Superior temporal gyrus (tissue), 1 donor: ENCODE data around the gene GSTM3.
A peak's percentile ranks its signal among the peaks of the same experiment; 100 is the strongest.
"Not testable (repeated sequence)": the region's sequence is repeated elsewhere in the genome, so short reads cannot be mapped to it uniquely, and the experiment has no call there.

ENCODE experiments used
- DNase-seq: peaks from one replicate; pipeline ENCODE4 v3.0.0-alpha.2; 2016; ENCODE audit errors: extremely low spot score

GSTM3 gene

DNA sequence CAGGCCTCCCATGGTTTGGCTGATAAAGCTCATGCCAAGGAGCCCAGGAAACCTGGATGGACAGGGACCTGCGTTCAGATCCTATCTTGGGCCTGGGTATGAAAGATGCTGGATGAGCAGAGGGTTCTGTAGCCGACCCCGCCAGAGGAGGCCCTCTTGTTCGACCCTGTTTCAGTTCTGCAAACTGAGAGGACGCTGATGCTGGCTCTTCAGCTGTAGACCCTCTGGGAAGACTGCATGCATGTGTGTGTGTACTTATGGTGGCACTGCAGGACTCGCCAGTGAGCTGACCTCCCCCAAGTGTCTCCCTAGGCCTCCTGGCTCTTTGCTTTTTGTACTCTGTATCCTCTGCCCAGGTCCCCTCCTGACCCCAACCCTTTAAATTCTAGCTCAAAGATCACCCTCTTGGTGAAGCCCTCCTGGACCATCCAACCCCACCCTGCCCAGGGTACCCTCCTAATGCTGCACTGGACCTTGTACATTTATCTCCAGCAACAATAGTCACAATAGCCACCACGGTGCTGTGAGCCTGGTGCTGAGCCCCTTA, 21.3 kb upstream of the GSTM3 start:
- no peak for DNase-seq

DNA sequence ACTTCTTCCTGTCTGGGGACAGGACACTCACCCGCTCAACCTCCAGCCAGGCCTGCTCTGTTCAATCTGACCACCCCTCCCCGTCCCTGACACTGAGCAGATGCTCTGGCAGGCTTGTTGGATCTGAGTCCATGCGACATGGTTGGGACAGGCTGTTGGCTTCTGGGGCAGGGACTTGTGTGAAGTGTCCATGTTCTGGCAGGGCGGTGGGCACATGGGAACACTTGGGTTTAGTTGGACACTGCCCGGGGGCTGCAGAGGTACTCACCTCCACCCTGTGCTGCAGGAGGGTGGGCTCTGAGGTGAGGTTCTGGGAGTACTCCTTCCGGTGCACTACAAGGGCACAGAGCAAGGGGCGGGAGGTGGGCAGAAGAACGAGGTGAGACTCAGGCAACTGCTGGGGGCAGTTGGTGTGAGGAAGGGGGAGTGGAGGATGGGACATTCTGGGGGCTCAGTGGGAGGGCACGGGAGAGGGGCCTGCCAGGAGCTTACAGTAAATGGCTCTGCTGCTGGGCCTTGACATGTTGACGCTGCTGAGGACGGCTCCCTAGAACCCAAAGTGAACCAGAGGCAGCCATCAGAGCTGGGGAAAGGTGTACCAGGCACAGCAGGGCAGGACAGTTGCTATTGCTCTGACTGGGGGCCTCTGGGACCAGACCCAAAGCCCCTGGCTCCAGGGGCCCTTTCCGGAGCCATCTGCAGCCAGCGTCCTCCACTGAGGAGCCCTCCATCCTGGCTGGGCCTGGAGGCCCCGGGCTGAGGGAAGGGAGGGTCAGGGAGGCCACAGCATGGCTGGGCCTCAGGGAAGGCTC, 20.6 kb upstream of the GSTM3 start:
- no peak for DNase-seq

DNA sequence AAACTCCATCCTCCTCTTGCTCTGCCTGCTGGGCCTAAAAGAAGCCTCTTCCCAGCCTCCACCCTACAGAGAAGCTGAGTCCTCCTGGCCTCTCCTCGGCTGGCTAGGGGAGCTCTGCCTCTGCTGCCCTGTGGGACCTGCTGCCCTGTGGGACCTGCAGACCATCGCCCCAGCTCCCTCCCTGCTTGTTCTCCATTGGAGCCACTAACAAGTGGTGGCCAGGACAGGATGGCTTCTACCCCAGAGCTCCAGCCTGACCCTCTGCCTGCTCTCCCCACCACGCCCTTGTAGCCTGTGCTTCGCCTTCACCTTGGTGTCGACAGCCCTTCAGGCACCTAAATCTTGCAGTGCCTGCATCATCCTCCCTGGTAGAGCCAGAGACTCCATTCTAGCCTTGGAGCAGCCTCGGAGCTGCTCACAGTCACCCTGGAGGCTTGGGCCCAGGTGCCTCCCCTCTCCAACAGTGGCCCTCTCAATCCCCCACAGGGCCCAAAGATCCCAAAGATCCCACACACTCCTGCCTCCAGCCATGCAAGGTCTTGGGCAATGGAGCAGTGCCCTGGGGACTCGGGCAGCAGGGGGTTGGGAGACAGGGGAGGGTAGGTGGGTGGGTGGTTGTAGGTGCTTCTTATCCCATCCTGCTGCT, 19.9 kb upstream of the GSTM3 start:
- no peak for DNase-seq

DNA sequence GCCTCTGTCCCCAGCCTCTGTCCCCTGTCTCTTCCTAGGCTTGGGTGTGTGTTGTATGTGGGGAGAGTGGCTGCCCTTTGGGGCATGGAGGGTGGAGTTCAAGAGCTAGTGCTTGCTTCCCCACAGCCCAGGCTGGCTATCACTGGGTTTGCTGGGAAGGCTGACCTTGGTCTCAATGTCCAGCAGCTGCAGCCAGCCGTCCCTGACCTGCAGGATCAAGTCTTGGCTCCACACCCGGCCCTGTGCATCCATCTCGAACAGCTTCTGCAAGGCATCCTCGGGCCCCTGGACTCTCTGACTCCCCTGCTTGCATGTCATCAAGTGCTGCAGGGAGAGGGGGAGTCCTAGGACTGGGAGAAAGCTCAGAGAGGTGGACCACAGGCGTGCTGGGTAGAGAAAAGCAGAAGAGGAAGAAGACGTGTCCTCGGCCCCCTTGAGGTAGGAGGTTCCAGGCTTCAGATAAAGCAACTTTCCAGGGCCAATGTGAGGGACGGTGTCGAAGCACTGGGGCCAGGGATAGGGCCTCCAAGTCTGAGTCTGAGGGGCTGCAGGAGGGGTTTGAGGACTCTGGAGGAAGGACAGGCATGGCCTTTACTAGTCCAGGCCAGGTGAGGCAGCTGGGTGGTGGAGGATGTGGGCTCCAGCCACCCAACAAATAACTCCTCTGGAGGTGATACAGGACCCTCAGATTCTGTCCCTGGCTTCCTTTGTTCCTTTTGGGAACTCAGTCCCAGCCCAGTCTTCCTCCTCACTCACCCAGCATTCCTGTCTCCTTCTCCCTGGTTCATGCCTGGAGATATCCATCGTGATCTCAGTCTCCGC, 18.9 kb upstream of the GSTM3 start:
- DNase-seq = no peak

DNA sequence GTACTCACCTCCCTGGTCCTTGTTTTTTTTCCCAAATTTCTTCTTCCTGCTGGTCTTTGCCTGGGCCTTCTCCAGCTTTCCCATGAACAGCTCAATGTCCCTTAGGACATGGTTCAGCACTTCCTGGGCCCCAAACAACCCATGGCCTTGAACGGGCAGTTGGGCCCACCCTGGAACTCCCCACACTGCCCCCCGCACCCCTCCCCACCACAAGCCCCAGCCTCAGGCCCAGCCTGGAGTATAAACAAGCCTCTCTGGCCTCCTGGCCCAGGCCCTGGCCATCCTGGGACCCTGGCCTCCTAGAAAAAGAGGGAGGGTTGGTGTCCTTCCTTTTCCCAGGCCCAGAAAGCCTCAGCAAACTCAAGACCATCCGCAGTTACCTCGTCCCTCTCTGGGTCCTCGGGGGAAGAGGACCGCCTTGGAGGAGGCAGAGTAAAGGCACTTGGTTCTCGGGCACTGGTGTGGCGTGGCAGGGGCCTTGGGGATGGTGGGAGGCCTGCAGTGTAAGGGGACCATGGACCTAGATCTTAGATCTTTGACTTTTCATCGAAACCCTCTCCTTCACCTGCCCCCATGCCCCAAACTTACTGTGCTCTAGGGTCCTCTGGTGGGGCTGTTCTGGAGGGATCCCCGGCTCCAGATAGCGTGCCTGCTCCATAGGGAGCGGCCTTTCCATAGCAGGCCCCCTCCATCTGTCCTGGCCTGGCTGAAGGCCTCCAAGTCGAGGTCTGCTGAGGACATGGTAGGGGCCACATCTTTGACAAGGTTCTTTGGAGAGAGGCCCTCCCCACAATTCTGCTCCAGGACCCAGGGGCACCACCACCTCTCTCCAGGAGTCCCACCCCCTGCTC, 17.3 kb upstream of the GSTM3 start:
- no peak for DNase-seq

DNA sequence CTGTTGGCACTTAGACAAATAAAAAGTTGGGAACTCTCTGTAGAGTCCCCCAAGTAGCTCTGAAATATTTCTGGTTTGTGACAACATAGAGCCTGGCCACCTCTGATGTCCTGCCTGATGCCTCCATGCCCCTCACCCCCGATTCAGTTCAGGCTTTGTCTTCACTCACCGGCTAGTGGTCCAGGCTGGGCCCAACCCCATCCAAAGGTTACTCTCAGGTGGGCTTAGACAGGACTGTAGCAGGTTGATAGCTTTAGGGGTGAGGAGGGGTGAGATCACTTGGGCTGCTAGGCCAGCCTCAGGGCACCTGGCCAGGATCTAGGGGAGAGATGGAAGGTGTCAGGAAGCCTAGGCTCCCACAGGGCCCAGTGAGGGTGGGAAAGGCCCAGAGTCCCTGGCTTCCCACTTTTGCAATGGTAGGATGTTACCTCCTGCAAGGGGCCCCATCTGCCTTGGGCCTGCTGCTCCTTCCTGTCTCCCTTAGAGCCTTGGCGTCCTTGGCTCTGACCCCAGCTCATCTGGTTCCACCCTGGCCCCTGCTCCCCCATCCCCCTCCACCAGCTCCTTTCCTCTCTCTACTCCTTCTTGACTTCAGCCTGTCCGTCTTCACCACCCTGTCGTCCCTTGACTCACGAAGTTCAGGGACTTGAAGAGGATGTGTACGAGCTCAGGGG, 16.1 kb upstream of the GSTM3 start:
- no peak for DNase-seq

DNA sequence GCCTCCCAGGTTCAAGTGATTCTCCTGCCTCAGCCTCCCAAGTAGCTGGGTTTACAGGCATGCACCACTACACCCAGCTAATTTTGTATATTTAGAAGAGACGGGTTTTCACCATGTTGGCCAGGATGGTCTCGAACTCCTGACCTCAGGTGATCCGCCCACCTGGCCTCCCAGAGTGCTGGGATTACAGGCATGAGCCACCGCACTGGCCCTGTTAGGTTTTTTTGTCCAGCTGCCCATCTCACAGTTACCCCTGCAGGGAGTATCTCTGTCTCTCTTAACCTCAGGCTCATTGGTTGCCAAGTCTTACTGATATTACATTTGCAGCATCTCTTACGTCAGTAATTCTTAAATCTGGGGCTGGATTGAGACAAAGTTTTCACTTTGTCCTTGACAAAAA, 15.5 kb upstream of the GSTM3 start:
- not testable (repeated sequence) for DNase-seq

DNA sequence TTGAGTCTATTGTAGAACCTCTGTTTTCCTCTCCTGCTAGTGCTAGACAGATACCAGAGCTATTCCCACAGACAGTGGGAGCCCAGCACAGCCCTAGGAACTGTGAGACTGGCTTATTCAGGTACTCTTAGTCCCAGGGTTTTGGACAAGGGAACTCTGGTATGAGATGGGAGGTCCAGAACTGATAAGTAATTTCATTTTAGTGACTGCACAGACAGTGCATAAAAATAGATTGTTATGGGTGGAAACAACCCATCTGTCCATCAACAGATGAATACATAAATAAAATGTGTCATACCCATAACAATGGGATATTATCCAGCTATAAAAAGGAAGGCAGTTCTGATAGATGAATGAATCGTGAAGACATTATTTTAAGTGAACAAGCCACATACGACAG, 13.9 kb upstream of the GSTM3 start:
- no peak for DNase-seq

DNA sequence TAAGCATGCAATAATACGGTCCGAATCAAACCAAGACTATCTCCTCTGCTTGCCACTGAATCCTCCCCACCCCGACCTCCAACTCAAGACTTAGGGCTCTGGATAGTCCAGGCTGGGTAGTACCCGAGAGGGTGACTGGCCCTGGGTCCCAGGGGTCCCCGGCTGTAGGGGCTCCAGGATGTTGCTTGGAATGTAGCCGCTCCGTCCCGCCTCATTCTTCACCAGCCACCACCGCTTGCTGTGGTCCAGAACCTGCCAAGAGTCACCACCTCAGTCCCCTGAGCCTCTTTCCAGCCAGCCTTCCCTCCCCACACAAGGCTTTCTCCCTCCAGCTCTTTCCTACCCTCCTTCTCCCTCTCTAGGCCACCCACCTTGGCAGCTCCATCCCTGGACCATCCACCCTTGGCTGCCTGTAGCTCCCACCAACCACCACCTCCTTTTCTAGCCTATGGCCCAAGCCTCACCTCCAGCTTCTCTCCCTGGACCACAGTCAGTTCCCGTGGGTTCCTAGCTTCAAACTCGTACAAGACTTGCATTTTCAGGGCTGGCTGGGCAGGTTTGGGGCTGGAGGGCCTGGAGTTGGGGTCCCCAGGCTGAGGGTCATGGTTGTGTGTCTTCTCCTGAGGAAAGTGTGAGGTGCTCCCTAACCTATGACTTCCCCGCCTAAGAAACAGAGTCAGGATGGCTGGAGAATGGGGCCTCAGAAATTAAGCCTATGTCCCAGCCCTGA, 10.9 kb upstream of the GSTM3 start:
- DNase-seq = no peak

DNA sequence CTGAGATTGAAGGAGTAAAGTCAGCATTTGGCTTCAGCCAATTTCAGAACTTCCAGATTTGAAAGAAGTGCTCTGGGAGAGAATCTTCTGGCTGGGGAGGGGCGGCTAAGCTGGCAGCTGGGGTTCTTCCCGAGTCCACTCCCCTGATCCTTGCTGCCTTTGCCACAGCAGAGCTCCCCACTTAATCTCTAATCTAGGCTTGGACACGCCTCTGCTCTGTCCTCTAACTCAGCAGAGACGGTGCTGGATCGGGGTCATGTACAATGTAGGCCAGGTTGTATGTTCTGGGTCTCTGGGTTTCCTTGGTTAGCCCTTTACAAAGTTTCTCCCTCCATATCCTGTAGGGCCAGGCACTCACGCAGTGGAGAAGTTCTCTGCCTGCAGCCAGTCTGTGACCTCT, 10.1 kb upstream of the GSTM3 start:
- DNase-seq = no peak

DNA sequence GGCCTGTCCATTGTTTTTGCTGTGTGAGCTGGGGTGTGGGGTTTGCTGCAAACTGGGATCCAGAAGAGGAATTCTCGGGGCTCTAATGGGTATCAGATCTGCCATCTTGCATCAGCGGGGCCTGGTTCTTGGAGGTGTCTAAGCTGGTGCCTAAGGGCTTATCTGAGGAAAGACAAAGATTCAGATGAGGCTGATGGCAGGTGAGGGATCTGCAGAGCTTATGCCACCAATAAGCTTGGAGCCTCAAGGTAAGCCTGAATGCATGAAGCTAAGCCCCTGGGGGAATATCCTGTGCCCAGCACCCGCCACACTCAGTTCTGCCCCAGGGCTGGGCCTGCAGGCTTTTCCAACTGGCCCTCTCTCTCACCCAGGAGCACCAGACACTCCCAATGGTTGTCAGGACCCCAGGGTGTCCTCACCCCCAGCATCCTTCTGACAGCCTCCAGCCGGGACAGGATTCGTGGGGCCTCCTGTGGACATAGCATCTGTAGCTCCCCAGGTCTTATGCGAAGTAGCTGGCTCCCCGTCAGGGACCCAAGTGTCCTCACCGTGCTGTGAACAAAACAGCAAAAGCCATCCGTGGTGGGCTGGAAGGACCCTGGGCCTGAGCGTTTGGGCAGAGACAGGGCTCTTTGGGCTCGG, 9.5 kb upstream of the GSTM3 start:
- no peak for DNase-seq

DNA sequence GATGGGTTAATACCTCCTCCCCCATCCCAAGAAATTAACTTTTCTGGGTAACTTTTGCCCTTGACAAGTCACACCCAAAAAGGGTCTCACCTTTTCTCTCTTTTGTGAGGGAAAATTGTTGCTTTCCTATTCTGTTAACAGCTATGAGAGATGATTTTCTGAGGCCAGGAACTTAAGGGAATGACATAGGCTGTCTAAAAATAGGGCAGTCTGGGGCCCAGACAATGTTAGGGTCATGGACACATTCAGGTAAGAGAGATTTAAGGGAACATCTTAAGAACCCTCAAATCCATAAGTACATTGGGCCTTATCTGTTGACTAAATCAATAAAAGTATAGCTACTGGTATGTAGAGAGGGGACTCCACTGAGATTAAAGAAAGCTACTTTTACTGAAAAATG, 8.4 kb upstream of the GSTM3 start:
- no peak for DNase-seq

DNA sequence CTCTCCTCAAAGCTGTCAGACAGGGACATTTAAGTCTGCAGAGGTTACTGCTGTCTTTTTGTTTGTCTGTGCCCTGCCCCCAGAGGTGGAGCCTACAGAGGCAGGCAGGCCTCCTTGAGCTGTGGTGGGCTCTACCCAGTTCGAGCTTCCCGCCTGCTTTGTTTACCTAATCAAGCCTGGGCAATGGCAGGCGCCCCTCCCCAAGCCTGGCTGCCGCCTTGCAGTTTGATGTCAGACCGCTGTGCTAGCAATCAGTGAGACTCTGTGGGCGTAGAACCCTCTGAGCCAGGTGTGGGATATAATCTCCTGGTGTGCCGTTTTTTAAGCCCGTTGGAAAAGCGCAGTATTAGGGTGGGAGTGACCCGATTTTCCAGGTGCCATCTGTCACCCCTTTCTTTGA, 7.5 kb upstream of the GSTM3 start:
- not testable (repeated sequence) for DNase-seq

DNA sequence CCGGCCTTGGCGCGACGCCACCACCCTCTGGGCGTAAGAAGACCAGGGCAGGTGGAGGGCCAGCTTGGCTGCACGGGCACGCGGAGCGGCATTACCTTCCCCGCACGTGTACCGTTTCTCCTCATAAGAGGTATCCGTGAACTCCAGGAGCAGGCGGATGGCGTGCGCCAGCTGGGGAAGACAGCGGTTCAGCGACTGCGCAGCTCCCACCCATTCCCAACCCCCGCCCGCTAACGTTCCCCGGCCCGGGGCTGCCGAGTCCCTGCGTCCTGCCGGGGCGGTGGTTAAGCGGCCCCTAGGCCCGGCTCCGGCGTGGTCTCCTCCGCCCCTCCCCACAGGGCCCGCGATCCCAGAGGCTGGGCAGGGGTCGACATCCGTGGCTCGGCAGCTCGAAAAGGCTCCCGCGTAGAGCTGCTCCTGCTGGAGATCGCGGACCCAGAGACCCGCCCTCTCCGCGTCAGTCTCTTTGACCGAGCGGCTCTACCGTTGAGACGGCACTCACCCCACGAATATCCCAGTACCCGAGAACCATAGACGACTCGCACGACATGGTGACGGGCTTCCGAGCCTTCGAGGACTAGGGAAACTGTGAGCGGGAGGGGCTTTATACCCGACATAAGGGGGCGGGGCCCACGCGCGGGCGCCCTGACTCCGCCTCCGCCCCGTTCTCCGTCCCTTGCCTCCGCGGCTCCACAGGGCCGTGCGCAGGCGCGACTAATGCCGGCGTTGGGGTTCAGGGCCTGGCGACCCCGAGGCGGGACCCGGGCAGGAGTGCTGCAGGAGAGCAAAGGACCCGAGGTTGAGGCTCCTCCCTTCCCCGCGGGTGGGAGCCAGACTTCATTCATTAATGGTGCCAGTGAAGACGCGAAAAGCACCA, 862 bp downstream of the GSTM3 start:
- peak; percentile 81 for DNase-seq

DNA sequence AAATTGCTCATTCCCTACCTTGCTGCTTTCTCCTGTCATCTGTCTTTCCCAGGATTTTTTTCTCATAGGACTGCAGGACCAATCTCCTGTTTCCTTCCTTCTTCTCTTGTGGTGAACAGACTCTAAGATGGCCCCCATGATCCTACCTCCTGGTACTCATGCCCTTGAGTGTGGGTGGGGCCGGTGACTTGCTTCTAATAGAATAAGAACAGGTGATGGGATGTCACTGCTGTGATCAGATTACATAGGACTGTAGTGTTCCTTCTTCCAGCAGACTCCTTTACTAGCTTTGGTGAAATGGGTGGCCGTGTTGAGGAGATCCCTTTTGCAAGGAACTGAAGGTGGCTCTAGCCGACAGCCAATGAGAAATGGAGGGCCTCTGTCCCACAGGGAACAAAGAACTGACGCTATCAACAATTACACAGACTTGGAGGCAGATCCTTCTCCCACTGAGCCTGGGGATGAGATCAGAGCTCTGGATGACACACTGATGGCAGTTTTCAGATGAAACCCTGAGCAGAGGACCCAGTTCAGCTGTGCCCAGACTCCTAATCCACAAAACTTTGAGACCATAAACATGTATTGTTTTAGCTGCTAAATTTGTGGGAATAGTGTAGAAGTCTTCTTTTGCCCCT, 7.5 kb downstream of the GSTM3 start:
- DNase-seq = no peak

DNA sequence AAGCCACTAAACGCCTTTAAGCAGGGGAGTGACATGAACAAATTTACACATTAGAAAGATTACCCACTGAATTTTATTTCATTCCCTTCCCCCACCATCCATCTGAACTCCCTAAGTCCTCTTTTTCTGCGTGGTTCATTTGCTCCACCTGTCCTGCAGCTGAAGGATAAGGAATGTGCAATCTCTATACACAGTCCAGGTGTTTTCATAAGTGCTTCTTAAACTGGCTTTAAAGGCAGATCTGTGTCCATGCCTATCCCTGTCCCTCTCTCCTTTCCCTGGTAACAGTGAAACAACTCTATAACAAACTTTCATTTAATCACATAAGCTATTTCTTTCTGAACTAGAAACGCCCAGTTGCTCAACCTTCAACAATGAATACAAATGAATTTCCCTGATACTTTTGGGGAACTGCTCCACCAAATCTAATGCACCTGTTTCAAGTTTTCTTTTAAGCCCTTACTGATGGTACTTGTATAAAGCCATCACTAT, 8.4 kb downstream of the GSTM3 start:
- no peak for DNase-seq

DNA sequence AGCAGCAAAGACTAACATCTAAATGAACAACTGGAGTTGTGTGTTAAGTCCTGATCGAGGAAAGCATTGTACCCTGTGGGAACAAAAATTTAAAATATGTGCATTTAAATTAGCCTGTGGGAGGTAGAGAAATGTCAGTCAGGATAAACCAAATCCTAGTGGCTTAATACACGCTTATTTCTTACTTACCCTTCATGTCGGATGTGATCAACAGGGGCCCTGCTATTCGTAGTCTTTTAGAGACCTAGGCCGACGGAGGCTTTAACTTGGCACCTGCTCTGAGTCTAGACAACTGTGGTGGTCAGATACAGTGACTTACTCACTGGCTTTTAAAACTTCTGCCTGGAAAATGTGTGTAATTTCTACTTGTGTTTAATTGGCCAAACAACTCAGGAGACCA, 10.2 kb downstream of the GSTM3 start:
- no peak for DNase-seq

DNA sequence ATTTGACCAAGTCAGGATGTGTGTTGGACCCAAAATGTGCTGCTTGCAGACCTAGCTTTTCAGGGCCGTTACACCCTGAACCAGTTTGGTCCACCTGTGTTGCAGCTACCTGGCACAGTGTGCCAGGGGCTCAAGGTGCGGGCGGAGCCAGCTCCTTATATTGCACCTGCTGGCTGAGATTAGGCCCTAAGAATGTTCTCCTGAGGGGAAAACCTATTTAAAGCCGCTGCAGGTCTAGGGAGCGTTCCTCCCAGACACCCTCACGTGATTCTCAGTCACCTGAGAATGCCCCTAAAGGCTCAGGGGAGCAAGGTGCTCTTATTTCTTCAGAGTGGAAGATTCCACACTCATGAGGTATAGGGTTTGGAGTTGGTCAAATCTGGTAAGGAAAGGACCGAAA, 12.0 kb downstream of the GSTM3 start:
- no peak for DNase-seq
